A673 (cell line): ENCODE measurements around the gene HSPD1. TPM values are rescaled to one million over a fixed set of nuclear protein-coding genes. Genes with fewer than 3 reads are reported as not detected.

Experiments used
- Bru-seq: library from RNA; stranded (reverse); fragments of 400-500 nt; gene quantifications from one replicate; lab custom pipeline; 2021; lab: Mats Ljungman, UMichigan
- BruChase-seq, 2 experiments: library from RNA; stranded (reverse); fragments of 400-500 nt; gene quantifications; one replicate each; lab custom pipeline; 2021; lab: Mats Ljungman, UMichigan
- BruUV-seq: library from RNA; stranded (reverse); fragments of 400-500 nt; replicated peaks from 2 replicates; lab custom pipeline; 2021; lab: Mats Ljungman, UMichigan
- CTCF ChIA-PET: fragments of 300-600 bp; sonication (Branson Sonifier 250); formaldehyde crosslinking; loops from one replicate; lab custom pipeline; 2022; ENCODE audit warnings: antibody characterized with exemption; lab: Charles Lee
- POLR2A ChIA-PET: fragments of 300-600 bp; sonication (Branson Sonifier 250); formaldehyde crosslinking; loops from one replicate; lab custom pipeline; 2022; ENCODE audit warnings: antibody characterized with exemption; ENCODE audit not compliant: low non-redundant PET; lab: Charles Lee
- DNase-seq: peaks from one replicate; pipeline ENCODE4 v3.0.0-alpha.2; 2015; ENCODE audit warnings: low spot score
- H3K27ac ChIP-seq: fragments of 200-600 bp; sonication (generic); 2 replicates; pipeline ENCODE4 v1.5.1; 2016; ENCODE audit warnings: mixed run types, low read depth, mild to moderate bottlenecking, mixed read lengths, antibody characterized with exemption, low read length; ENCODE audit not compliant: poor library complexity, severe bottlenecking
- H3K27me3 ChIP-seq: fragments of 200-600 bp; sonication (generic); replicated peaks from 2 replicates; pipeline ENCODE4 v1.6.1; 2017; ENCODE audit warnings: mixed run types, low read depth, mild to moderate bottlenecking, mixed read lengths, antibody characterized with exemption, low read length; ENCODE audit not compliant: insufficient read depth, poor library complexity
- H3K36me3 ChIP-seq: fragments of 200-600 bp; sonication (generic); 2 replicates; pipeline ENCODE4 v1.6.1; 2016; ENCODE audit warnings: mixed run types, mild to moderate bottlenecking, mixed read lengths, antibody characterized with exemption, low read length; ENCODE audit not compliant: insufficient read depth, poor library complexity, severe bottlenecking
- H3K4me1 ChIP-seq: fragments of 200-600 bp; sonication (generic); 2 replicates; pipeline ENCODE4 v1.6.1; 2017; ENCODE audit warnings: mixed run types, mild to moderate bottlenecking, mixed read lengths, antibody characterized with exemption, low read length; ENCODE audit not compliant: insufficient read depth, poor library complexity, severe bottlenecking
- H3K4me3 ChIP-seq: fragments of 200-600 bp; sonication (generic); 2 replicates; pipeline ENCODE4 v1.5.1; 2016; ENCODE audit warnings: low read depth, mixed run types, mild to moderate bottlenecking, mixed read lengths, low read length; ENCODE audit not compliant: poor library complexity, severe bottlenecking
- H3K9me3 ChIP-seq: fragments of 200-600 bp; sonication (generic); 2 replicates; pipeline ENCODE4 v1.6.1; 2016; ENCODE audit warnings: mixed run types, low read depth, mild to moderate bottlenecking, mixed read lengths, antibody characterized with exemption, low read length; ENCODE audit not compliant: poor library complexity, severe bottlenecking
- CTCF ChIP-seq: fragments of 300-800, 200-600 bp; sonication (generic); conservative IDR thresholded peaks from 2 replicates; pipeline ENCODE4 v1.5.1; 2017; ENCODE audit warnings: low read depth, mild to moderate bottlenecking, antibody characterized with exemption, low read length, moderate library complexity, mixed read lengths
- EZH2 ChIP-seq: fragments of 200-600 bp; sonication (generic); IDR thresholded peaks from 2 replicates; pipeline ENCODE4 v1.6.1; 2017; ENCODE audit warnings: borderline replicate concordance, low read depth, mild to moderate bottlenecking, mixed read lengths, antibody characterized with exemption, low read length; ENCODE audit not compliant: poor library complexity, severe bottlenecking
- intact Hi-C: fragments of 100-400 bp; cut with micrococcal nuclease; formaldehyde crosslinking; loops from one replicate; pipeline ENCODE4 v1.10.0; 2022; ENCODE audit not compliant: unreplicated experiment
- long read RNA-seq: library from polyadenylated mRNA; stranded (forward); transcript quantifications from one replicate; pipeline ENCODE4 v2.0.0, GENCODE V29; 2022
- total RNA-seq: library from RNA; stranded (reverse); gene quantifications from 2 replicates; pipeline ENCODE4 v1.2.3, GENCODE V29; 2021

Gene HSPD1
- total RNA-seq: 737 and 812 TPM in 2 replicates
- Bru-seq, nascent RNA: percentile 99 among the genes with signal in this experiment
- percentile 99 among the genes with signal in this experiment for BruChase-seq, experiment 1, labeled RNA remaining after a 2-hour chase
- percentile 100 among the genes with signal in this experiment for BruChase-seq, experiment 2, labeled RNA remaining after a 6-hour chase
- long read RNA-seq, transcript HSPD1-202 (12 exons, 2,455 nt): major isoform, 1,588 of 1,778 reads
- long read RNA-seq, transcript HSPD1-201 (12 exons, 2,299 nt): minor isoform, 9 of 1,778 reads
- long read RNA-seq, partial matches to known transcripts: 86 of 1,778 reads
- long read RNA-seq, other reads (novel, unspliced or antisense): 95 of 1,778 reads

- CTCF ChIA-PET: interaction anchor here (1.3 kb wide), 1 partner anchor 47 kb away, joined by 3 read pairs; the partner anchor contains the start of gene COQ10B
- POLR2A ChIA-PET: interaction anchor here (0.7 kb wide), 1 partner anchor 15 kb away, joined by 3 read pairs; no protein-coding TSS in a partner anchor
- intact Hi-C loops: loop anchor here (2.0 to 5.0 kb wide), 3 partner anchors 47 to 207 kb away; partner anchors contain the start of genes COQ10B and MARS2
- Histone ChIP-seq H3K4me3 (peak within 1 kb of the TSS; percentile 89), H3K4me1 (peaks cover 41% of the 10 kb centered on the region), H3K27ac (peak within 1 kb of the TSS; percentile 97), H3K36me3 (peaks cover 77% of the 10 kb centered on the region), H3K9me3 (no peaks in the 10 kb centered on the region), H3K27me3 (no peaks in the 10 kb centered on the region)
- no peak for TF ChIP-seq CTCF
- TF ChIP-seq EZH2: no peak
- no TSS peak for BruUV-seq
- DNase-seq: peak; percentile 100
These were observed at the start of gene HSPD1, which contains the start of gene HSPE1 for GRCh38 chr2:197499594-197500502. TSS of gene HSPD1 (minus strand) at chr2:197499840. CDS start at chr2:197498848, 992 bp downstream. TSS of gene HSPE1 (plus strand) at chr2:197500379. CDS start at chr2:197500437, 58 bp downstream.

- Histone ChIP-seq H3K9me3 (no peaks in the 10 kb centered on the region), H3K27ac (no peak overlapping the region), H3K4me3 (no peak overlapping the region), H3K27me3 (no peaks in the 10 kb centered on the region), H3K4me1 (no peaks in the 10 kb centered on the region), H3K36me3 (peaks cover 26% of the 10 kb centered on the region)
- intact Hi-C loops: no loop called here
- DNase-seq: no peak
- ChIA-PET POLR2A (no interaction called here), CTCF (no interaction called here)
- TF ChIP-seq CTCF (no peak), EZH2 (no peak)
- no TSS peak for BruUV-seq
These were observed 48.9 kb upstream of the HSPD1 start for GRCh38 chr2:197548582-197548981.

- no peak for DNase-seq
- intact Hi-C loops: no loop called here
- Histone ChIP-seq H3K36me3 (peaks cover 34% of the 10 kb centered on the region), H3K4me3 (no peak overlapping the region), H3K27me3 (no peaks in the 10 kb centered on the region), H3K27ac (peak overlapping the region; percentile 12), H3K4me1 (no peaks in the 10 kb centered on the region), H3K9me3 (no peaks in the 10 kb centered on the region)
- ChIA-PET CTCF (no interaction called here), POLR2A (no interaction called here)
- no TSS peak for BruUV-seq
- TF ChIP-seq EZH2 (no peak), CTCF (no peak)
These were observed 47.7 kb upstream of the HSPD1 start for GRCh38 chr2:197547163-197547900.
